GM19463 (cell line): Measurements from ENCODE around the gene NLRC4.
"Not testable (repeated sequence)": the region's sequence is repeated elsewhere in the genome, so short reads cannot be mapped to it uniquely, and the experiment has no call there.

Source experiments
- ATAC-seq: cut with Tn5 transposase; IDR thresholded peaks from one replicate; pipeline ENCODE4 v1.9.1; 2021; ENCODE audit warnings: mild to moderate bottlenecking, moderate library complexity; ENCODE audit not compliant: unreplicated experiment

The NLRC4 gene

GRCh38 chr2:32246911-32247310 is 17.8 kb downstream of the NLRC4 start:
- ATAC-seq, result no peak

DNA sequence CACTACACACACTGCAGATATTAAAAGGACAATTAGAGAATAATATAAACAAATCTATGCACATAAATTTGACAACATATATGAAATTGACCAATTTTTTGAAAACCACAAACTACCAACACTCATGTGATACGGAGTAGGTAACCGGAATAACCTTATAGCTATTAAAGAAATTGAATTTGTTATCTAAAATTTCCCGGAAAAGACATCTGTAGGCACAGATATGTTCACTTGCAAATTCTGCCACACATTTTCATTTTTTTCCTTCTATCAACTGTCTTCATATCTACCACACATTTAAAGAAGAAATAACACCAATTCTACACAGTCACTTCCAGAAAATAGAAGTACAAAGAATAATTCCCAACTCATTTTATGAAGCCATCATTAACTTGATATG is 22.4 kb downstream of the NLRC4 start:
- no peak for ATAC-seq

DNA sequence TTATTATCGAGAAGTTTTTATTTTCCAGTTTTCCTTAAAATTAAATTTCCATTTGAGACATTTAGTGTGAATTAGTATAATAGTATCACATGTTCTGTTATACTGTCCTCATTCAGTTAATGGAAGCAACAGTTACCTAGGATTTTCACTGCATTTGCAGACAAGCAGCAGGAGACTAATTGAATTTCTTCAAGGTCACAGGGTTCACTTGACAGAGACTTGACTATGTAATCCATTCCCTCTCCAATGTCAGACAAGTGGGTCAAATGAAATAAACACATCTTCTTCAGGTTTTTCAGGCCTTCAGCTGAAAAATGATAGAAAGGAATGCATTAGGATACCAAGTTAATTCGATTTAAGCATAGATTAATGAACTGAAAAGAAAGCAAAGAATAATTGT is 26.7 kb downstream of the NLRC4 start:
- ATAC-seq, result no peak

DNA sequence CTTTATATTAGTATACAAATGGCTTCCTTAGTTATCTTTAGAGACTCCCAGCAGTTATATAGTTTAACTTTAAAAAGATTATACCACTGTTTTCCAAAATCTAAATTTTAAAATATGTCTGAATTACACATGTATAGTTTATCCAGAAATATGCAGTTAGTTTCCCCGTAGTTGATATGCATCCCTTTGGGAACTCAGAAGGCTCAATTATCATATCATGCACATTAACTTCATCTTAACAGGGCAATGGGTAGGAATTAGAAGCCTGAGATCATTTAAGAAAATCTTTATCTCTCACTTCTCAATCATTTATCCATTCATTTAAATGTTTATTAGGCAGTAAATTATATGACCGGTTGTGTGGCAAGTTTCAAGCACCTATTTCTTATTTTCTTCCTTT is 27.2 kb downstream of the NLRC4 start:
- ATAC-seq, result no peak

DNA sequence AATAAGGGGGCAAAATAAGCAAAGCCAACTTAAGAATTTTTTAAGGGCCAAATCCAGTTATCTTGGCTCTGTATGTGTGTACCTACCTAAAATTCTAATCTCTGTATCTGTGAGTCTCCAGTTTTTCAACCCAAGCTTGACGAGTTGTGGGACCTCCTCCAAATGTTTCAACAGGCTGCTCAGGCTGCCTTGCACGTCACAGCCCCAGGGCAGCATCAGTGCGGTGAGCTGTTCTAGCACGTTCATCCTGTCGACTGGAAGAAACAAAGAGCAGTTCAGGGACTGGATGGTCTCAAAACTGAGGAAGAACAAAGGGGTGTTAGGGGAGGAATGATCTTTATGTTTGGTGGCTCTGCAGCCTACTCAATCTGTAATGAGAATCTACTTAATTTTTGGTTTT is 29.4 kb downstream of the NLRC4 start:
- no peak for ATAC-seq

GRCh38 chr2:32231959-32232358 is 32.7 kb downstream of the NLRC4 start:
- ATAC-seq, result no peak

- no peak for ATAC-seq
Measured at GRCh38 chr2:32229635-32230034, 35.1 kb downstream of the NLRC4 start.

DNA sequence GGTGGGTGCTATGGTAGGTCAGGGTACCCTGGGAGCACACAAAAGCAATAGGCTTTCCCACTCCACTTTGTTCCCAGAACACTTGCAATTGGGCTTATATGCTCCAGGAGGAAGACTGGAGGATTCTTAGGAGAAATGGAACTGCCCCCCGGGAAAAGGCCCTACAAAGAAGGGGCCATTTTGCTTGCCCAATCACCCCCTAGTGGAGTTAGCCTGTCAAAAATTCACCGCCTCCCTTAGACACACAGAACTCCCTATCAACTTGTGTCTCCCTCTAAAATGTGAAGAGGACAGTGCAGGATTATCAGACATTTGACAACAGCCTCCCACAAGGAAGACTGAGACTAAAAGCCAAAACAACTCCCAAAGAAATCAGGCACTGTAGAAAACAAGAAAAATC is 36.5 kb downstream of the NLRC4 start:
- ATAC-seq, result no peak

DNA sequence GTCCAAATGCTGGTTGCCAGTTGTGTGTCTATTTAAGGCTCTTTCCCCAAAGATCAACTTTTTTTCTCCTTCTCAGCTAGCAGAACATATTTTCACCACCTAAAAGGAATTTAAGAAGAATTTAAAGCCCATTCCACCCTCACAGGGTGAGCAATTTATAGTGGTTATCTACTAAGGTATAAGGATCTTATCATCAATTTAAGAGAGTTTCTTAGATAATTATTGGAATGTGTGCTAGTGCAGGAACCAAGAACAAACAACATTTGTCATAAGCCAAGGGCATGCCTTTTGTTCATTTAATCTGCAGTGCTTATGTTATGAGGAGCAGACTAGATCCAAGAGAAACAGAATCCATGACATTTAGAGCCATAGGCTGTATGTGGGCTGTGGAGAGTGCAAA is 37.2 kb downstream of the NLRC4 start:
- no peak for ATAC-seq

DNA sequence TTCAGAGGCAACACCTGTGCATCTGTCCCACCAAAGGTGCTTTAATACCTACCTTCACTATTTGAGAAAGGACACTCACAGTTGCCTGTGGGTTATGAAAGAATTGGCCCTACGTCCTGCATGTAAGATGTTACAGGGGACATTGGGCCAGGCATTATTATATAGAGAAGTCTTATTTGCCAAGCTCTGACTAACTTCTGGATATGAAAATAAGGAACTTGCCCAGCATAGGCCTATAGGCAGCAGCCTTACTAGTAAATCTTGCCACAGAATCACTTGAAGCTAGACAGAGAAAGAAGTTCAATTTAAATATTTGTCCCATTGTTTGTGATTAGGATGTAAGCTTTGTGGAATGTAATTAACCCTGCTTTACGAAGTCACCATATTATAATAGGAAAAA is 41.7 kb downstream of the NLRC4 start:
- ATAC-seq, result no peak

DNA sequence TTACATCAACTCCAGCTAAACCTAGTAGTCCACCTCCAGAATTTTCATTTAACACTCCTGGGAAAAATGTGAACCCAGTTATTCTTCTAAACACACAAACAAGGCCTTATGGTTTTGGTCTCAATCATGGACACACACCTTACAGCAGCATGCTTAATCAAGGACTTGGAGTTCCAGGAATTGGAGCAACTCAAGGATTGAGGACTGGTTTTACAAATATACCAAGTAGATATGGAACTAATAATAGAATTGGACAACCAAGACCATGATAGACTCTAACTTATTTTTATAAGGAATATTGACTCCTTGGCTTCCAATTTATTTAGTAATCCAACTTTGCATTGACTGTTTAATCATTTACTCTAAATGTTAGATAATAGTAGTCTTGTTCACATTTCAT is 44.2 kb downstream of the NLRC4 start:
- no peak for ATAC-seq

GRCh38 chr2:32212295-32212694 is 52.4 kb downstream of the NLRC4 start:
- no peak for ATAC-seq

DNA sequence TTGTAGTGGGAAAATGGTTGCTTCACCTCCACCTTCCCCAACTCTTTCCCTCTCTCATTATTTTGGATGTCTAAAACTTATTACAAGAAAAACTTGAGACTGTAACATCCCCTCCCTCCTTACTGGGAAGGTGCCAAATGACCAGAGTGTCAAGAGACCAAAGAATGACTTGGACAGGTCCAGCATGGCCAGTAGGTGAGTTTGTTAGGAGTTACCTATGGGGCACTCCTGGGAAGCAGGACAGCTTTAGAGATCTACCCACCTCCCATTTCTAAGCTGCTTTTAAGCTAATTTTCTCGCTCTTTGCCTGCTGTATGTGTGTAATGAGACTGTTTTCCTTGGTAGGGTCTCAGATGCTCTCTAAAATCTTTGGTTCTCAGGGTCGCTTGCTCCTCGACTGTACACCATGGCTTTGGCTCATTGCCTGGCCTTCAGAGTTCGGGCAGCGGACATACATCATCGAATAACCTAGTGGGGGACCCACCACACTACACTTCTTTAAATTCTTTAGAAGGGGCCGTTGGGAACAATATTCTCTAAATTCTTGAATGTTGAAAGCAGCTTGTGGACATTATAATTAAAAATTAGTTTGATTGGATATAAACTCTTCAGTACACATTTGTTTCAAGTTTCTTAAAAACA is 53.8 kb downstream of the NLRC4 start:
- ATAC-seq, result no peak

DNA sequence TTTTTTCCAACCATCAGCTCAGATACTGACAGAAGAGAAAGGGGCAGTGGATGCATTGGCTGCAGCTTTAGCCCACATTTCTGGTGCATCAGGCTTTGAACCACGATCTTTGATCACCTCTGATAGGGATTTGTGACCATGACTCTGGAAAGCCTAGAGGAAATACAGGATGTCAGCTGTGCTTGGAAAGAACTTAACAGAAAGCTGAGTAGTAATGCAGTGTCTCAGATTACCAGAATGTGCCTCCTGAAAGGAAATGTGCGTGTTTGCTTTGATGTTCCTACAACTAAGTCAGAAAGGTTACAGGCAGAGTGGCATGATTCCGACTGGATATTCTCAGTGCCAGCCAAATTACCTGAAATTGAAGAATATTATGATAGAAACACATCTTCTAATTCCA is 61.3 kb downstream of the NLRC4 start:
- ATAC-seq, result not testable (repeated sequence)

DNA sequence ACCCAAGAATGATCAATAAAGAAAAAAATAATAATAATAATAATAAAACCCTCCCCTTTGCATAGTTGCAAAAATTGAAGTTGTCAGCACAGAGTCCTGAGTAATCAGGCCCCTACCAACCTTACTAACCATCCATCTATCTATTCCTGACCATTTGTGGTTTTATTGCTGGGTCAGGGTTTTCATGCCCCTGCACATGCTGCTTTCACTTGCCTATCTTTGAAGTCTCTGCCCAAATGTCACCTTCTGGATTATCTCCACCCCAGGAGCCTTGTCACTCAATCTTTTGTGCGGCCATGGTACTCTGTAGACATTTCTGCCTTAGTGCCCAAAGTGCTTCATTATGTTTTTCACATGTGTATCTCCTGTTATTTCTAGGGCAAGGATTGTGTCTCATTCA is 63.9 kb downstream of the NLRC4 start:
- ATAC-seq, result no peak

GRCh38 chr2:32192418-32192817 is 72.3 kb downstream of the NLRC4 start:
- no peak for ATAC-seq

DNA sequence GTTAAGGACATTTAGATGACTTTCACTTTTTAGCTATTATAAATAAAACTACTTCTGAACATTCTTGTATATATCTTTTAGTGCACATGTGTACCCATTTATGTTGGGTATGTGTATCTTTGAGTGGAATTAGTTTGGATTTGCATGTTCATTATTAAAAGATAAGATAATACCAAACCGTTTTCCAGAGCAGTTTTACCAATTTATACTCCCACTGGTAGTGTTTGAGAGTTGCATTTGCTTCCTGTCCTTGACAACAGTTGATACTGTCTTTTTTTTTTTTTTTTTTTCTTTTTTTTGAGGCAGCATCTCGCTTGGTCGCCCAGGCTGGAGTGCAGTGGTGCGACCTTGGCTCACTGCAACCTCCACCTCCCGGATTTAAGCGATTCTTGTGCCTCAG is 75.7 kb downstream of the NLRC4 start:
- ATAC-seq, result no peak

DNA sequence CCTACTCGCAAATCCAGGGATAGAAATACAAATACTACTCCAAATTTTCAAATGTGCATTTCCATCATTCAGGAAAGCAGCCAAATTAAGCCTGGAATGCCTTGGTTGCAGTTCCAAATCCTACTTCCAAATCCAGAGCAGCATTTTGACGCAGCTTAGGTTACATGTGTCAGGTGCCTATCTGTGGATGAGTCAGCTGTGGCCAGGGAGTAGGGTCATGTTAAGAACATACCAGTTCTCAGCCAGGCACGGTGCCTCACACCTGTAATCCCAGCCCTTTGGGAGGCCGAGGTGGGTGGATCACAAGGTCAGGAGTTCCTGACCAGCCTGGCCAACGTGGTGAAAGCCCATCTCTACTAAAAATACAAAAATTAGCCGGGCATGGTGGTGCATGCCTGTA is 82.0 kb downstream of the NLRC4 start:
- ATAC-seq, result no peak
